B cell (primary cell): ENCODE data around the gene SERGEF. TPM values are rescaled to one million over a fixed set of nuclear protein-coding genes. Genes with fewer than 3 reads are reported as not detected.

Source experiments
- ATAC-seq: fragments of 200-7000 bp; cut with Tn5 transposase; one replicate; pipeline ENCODE4 v1.10.0; 2021; ENCODE audit warnings: low read depth, mild to moderate bottlenecking, moderate number of reproducible peaks, moderate library complexity
- CTCF ChIA-PET: fragments of 350-600 bp; sonication (Branson Sonifier 250); formaldehyde crosslinking; loops from one replicate; lab custom pipeline; 2021; ENCODE audit warnings: antibody characterized with exemption, inconsistent platforms; lab: Charles Lee
- POLR2A ChIA-PET: fragments of 350-600 bp; sonication (Branson Sonifier 250); formaldehyde crosslinking; loops from one replicate; lab custom pipeline; 2021; ENCODE audit warnings: antibody characterized with exemption; lab: Charles Lee
- DNase-seq: peaks from one replicate; pipeline ENCODE4 v3.0.0; 2013
- H2AFZ ChIP-seq: 2 replicates; pipeline ENCODE4 v1.6.1; 2012; ENCODE audit warnings: mild to moderate bottlenecking, low read depth, low read length; ENCODE audit not compliant: insufficient read depth, poor library complexity, severe bottlenecking
- H3K27ac ChIP-seq, 2 donors: 1 replicate in 1 of 2; 2 replicates in 1 of 2; pipeline ENCODE4 v1.5.1; 2012 to 2013; ENCODE audit warnings: low read length in 2 of 2, mild to moderate bottlenecking in 2 of 2, moderate library complexity in 1 of 2
- H3K27me3 ChIP-seq, 4 experiments: fragments of 200-600 bp in 1 of 4; sonication (generic) in 1 of 4; replicated peaks in 1 of 4; 1 replicate in 2 of 4; 2 replicates in 2 of 4; pipeline versions ENCODE4 v1.6.1 to v1.7.0; 2013 to 2016; ENCODE audit warnings: low read length in 3 of 4, mild to moderate bottlenecking in 2 of 4, mixed read lengths in 1 of 4, moderate library complexity in 1 of 4; ENCODE audit not compliant: insufficient read depth in 4 of 4, control insufficient read depth in 3 of 4; ENCODE audit errors: control extremely low read depth in 1 of 4
- H3K36me3 ChIP-seq, 2 experiments: replicated peaks in 1 of 2; 1 replicate in 1 of 2; 2 replicates in 1 of 2; pipeline versions ENCODE4 v1.6.1 to v1.7.1; 2013; ENCODE audit warnings: low read length in 1 of 2; ENCODE audit not compliant: insufficient read depth in 2 of 2, control insufficient read depth in 1 of 2; ENCODE audit errors: control extremely low read depth in 1 of 2, extremely low read depth in 1 of 2
- H3K4me1 ChIP-seq, 2 donors: fragments of 200-600 bp in 1 of 2; sonication (generic) in 1 of 2; 1 replicate in 1 of 2; 2 replicates in 1 of 2; pipeline versions ENCODE4 v1.5.1 to v1.6.1; 2013 to 2017; ENCODE audit warnings: low read length in 2 of 2; ENCODE audit not compliant: control insufficient read depth in 2 of 2, insufficient read depth in 2 of 2
- H3K4me2 ChIP-seq: replicated peaks from 2 replicates; pipeline ENCODE3; 2012; ENCODE audit warnings: mild to moderate bottlenecking, low read depth, low read length; ENCODE audit not compliant: poor library complexity, severe bottlenecking
- H3K4me3 ChIP-seq, 5 experiments: fragments of 200-600 bp in 1 of 5; sonication (generic) in 1 of 5; 1 replicate in 3 of 5; 2 replicates in 2 of 5; pipeline versions ENCODE4 v1.5.1 to v1.7.0; 2011 to 2016; ENCODE audit warnings: low read length in 4 of 5, mild to moderate bottlenecking in 4 of 5, low read depth in 2 of 5, control low read depth in 1 of 5, moderate library complexity in 1 of 5; ENCODE audit not compliant: insufficient read depth in 1 of 5; ENCODE audit errors: control extremely low read depth in 1 of 5, extremely low read depth in 1 of 5
- H3K79me2 ChIP-seq: fragments of 200-600 bp; sonication (generic); one replicate; pipeline ENCODE4 v1.6.0; 2016; ENCODE audit warnings: low read length; ENCODE audit not compliant: control insufficient read depth, insufficient read depth
- H3K9ac ChIP-seq: fragments of 200-600 bp; sonication (generic); 2 replicates; pipeline ENCODE4 v1.6.1; 2017; ENCODE audit warnings: mild to moderate bottlenecking, low read length, moderate library complexity
- H3K9me3 ChIP-seq, 3 donors: one replicate each; pipeline versions ENCODE4 v1.6.1 to v1.7.1; 2013; ENCODE audit warnings: low read length in 2 of 3; ENCODE audit not compliant: control insufficient read depth in 2 of 3, insufficient read depth in 1 of 3; ENCODE audit errors: control extremely low read depth in 1 of 3
- H4K20me1 ChIP-seq: 2 replicates; pipeline ENCODE4 v1.6.0; 2012; ENCODE audit warnings: mild to moderate bottlenecking, low read length; ENCODE audit not compliant: insufficient read depth, control insufficient read depth, poor library complexity, severe bottlenecking
- H3K27ac Mint-ChIP-seq: one replicate; pipeline ENCODE4 v1.8.0; 2021; ENCODE audit warnings: mixed read lengths
- H3K27me3 Mint-ChIP-seq: one replicate; pipeline ENCODE4 v1.8.0; 2021; ENCODE audit warnings: mixed read lengths
- H3K4me1 Mint-ChIP-seq: one replicate; pipeline ENCODE4 v1.8.0; 2021; ENCODE audit warnings: mixed read lengths
- H3K4me3 Mint-ChIP-seq: one replicate; pipeline ENCODE4 v1.8.0; 2021; ENCODE audit warnings: mixed read lengths
- H3K9me3 Mint-ChIP-seq: one replicate; pipeline ENCODE4 v1.8.0; 2022; ENCODE audit warnings: mixed read lengths; ENCODE audit not compliant: insufficient read depth
- EZH2 ChIP-seq: IDR thresholded peaks from 2 replicates; pipeline ENCODE4 v1.6.1; 2012; ENCODE audit warnings: borderline replicate concordance, low read depth, mild to moderate bottlenecking, moderate library complexity, low read length; ENCODE audit not compliant: insufficient read depth, poor library complexity, severe bottlenecking
- WGBS: methylation state at CpG from one replicate; pipeline ENCODE4 v1.1.5; 2013; ENCODE audit warnings: missing lambda C conversion rate; ENCODE audit not compliant: insufficient coverage; 5-methylcytosine and 5-hydroxymethylcytosine counted together
- intact Hi-C: fragments of 100-400 bp; cut with micrococcal nuclease; formaldehyde crosslinking; loops from one replicate; pipeline ENCODE4 v1.10.0; 2022
- polyA plus RNA-seq: library from polyadenylated mRNA; depleted of rRNA; stranded (reverse); fragments of >200 nt; gene quantifications from 2 replicates; pipeline ENCODE4 v1.2.3, GENCODE V29; 2012
- total RNA-seq, 2 donors: library from RNA; stranded (reverse); fragments of 120-200 nt in 1 of 2; gene quantifications; 1 replicate in 1 of 2; 2 replicates in 1 of 2; pipeline versions ENCODE4 v1.2.3 to v1.2.4, GENCODE V29; 2013 to 2022
- TF ChIP-seq, protein P1 (sequence below): fragments of 200-600 bp; IDR thresholded peaks from one replicate; pipeline ENCODE4 v1.8.0; 2022; ENCODE audit warnings: antibody characterized with exemption, mild to moderate bottlenecking

SERGEF gene
- total and polyA plus RNA-seq, 2 donors (not counting 1 experiment from before 2014, with no cell fraction given) = 24.2 to 54.3 TPM

DNA sequence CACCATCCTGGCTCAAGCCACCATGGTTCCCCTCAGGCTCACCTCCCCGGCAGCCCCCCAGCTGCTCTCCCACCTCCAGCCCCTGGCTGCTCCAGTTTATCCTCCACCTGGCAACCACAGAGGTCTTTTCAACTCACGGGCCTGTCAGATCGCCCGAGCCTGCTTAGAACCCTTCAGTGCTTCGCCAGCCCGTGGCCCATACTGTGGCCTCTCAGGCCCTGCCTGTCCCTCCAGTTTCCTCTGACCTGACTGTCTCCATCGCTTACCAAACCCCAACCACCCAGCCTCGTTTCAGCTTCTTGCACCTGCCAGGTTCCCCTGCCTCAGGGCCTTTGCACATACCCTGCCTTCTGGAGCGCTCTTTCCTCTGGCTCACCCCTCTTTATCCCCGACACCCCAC is 271.4 kb downstream of the SERGEF start:
- H2AFZ ChIP-seq = no peak overlapping the region
- no peak overlapping the region for H3K4me3 ChIP-seq
- H3K79me2 ChIP-seq = no peaks in the 10 kb centered on the region
- DNase-seq (no peak), ATAC-seq (no peak)
- ChIA-PET POLR2A (no interaction called here), CTCF (interaction anchor here (1.1 kb wide), 1 partner anchor 10 kb away, joined by 3 read pairs; no protein-coding TSS in a partner anchor)
- Mint-ChIP-seq H3K27me3 (peaks cover 28% of the 10 kb centered on the region), H3K4me1 (peaks cover 2% of the 10 kb centered on the region), H3K4me3 (no peak overlapping the region), H3K9me3 (no peaks in the 10 kb centered on the region), H3K27ac (no peak overlapping the region)
- intact Hi-C loops = no loop called here
- TF ChIP-seq EZH2 = no peak
- TF ChIP-seq, protein P1, sequence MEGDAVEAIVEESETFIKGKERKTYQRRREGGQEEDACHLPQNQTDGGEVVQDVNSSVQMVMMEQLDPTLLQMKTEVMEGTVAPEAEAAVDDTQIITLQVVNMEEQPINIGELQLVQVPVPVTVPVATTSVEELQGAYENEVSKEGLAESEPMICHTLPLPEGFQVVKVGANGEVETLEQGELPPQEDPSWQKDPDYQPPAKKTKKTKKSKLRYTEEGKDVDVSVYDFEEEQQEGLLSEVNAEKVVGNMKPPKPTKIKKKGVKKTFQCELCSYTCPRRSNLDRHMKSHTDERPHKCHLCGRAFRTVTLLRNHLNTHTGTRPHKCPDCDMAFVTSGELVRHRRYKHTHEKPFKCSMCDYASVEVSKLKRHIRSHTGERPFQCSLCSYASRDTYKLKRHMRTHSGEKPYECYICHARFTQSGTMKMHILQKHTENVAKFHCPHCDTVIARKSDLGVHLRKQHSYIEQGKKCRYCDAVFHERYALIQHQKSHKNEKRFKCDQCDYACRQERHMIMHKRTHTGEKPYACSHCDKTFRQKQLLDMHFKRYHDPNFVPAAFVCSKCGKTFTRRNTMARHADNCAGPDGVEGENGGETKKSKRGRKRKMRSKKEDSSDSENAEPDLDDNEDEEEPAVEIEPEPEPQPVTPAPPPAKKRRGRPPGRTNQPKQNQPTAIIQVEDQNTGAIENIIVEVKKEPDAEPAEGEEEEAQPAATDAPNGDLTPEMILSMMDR = no peak
- 90% methylated on average over 9 of the region's 10 CpGs for WGBS
- H3K27ac ChIP-seq = no peak overlapping the region
- H3K9me3 ChIP-seq = peaks cover 0 to 12% (median 0%) of the 10 kb centered on the region in 3 donors
- H3K9ac ChIP-seq = no peak overlapping the region
- no peaks in the 10 kb centered on the region for H3K4me1 ChIP-seq
- H4K20me1 ChIP-seq = no peaks in the 10 kb centered on the region
- peaks cover 0 to 26% (median 10%) of the 10 kb centered on the region in 4 experiments for H3K27me3 ChIP-seq
- H3K4me2 ChIP-seq = no peak overlapping the region
- no peaks in the 10 kb centered on the region for H3K36me3 ChIP-seq

DNA sequence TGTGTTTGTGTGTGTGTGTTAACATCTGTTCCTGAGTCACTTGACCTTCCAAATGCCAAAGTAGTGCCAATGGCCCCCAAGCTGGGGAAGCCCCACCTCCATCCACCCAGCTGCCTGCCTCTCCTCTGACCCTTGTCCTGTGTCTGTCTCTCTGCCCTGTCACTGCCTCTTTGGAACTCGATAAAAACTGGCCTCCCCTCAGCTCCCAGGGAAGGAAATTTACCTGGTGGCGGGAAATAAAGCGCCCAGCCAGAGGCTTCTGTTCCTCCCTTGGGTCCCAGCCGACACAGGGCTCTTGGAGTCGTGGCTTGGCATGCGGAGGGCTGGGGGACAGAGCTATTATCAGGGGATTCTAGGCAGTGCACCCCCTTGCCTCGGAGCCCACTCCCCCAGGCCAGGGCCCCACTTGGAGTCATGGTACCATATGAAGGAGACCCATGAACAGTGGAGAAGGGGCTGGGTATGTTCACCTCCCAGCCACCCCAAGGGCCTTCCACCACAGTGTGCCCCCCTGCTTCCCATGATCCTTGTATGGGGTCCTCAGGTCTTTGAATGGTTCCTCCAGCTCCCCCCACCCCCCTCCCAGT is 272.1 kb downstream of the SERGEF start:
- Histone ChIP-seq H3K4me2 (no peak overlapping the region), H3K27me3 (peaks cover 0 to 30% (median 10%) of the 10 kb centered on the region in 4 experiments), H3K79me2 (no peaks in the 10 kb centered on the region), H4K20me1 (no peaks in the 10 kb centered on the region), H3K9ac (no peak overlapping the region), H3K9me3 (peaks cover 0 to 18% (median 0%) of the 10 kb centered on the region in 3 donors), H2AFZ (no peak overlapping the region), H3K36me3 (no peaks in the 10 kb centered on the region), H3K4me3 (no peak overlapping the region), H3K27ac (no peak overlapping the region), H3K4me1 (no peaks in the 10 kb centered on the region)
- WGBS = 86% methylated on average over 7 of the region's 7 CpGs
- peaks cover 28% of the 10 kb centered on the region for H3K27me3 Mint-ChIP-seq
- peaks cover 2% of the 10 kb centered on the region for H3K4me1 Mint-ChIP-seq
- intact Hi-C loops = no loop called here
- TF ChIP-seq EZH2 = no peak
- TF ChIP-seq, protein P1 = no peak
- ATAC-seq (no peak), DNase-seq (no peak)
- no peaks in the 10 kb centered on the region for H3K9me3 Mint-ChIP-seq
- ChIA-PET POLR2A (no interaction called here), CTCF (interaction anchor here (2.3 kb wide), 1 partner anchor 10 kb away, joined by 12 read pairs; no protein-coding TSS in a partner anchor)
- H3K27ac Mint-ChIP-seq = no peak overlapping the region
- H3K4me3 Mint-ChIP-seq = no peak overlapping the region
